ENCODE measurements around the gene FARS2.

DNA sequence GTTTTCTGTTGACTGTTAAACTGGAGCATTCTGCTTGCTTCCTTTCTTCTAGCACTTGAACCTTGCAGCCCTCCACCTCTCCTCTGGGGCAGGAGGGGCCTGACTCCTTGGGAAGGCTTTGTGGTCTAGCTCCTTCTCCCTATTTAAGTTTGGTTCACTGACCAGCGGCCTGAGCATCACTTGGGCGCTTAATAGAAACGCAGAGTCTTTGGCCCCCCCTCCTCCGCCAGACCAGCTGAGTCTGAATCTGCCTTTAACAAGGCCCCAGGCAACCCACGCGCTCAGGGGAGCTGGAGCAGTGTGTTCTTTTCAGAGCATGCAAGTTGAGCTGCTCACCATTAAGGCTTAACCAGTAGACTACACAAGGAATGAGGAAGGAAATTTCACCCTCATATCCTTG lies 519.7 kb downstream of the FARS2 start:
- no peak for TF ChIP-seq ZBTB7A (CRISPR knock-in tag; IDR thresholded peaks at IDR 0.05)
- no peak for TF ChIP-seq SRF (IDR thresholded peaks at IDR 0.05; ENCODE audit: low read depth, low read length)
- no peak for TF ChIP-seq ARHGAP35 (CRISPR knock-in tag; IDR thresholded peaks at IDR 0.05; ENCODE audit: borderline replicate concordance)
- TF ChIP-seq, protein P1, sequence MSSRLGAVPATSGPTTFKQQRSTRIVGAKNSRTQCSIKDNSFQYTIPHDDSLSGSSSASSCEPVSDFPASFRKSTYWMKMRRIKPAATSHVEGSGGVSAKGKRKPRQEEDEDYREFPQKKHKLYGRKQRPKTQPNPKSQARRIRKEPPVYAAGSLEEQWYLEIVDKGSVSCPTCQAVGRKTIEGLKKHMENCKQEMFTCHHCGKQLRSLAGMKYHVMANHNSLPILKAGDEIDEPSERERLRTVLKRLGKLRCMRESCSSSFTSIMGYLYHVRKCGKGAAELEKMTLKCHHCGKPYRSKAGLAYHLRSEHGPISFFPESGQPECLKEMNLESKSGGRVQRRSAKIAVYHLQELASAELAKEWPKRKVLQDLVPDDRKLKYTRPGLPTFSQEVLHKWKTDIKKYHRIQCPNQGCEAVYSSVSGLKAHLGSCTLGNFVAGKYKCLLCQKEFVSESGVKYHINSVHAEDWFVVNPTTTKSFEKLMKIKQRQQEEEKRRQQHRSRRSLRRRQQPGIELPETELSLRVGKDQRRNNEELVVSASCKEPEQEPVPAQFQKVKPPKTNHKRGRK (CRISPR knock-in tag; IDR thresholded peaks at IDR 0.05), result no peak
- TF ChIP-seq, protein P2, sequence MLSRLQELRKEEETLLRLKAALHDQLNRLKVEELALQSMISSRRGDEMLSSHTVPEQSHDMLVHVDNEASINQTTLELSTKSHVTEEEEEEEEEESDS (CRISPR knock-in tag; IDR thresholded peaks at IDR 0.05; ENCODE audit: borderline replicate concordance), result no peak
- no peak for TF ChIP-seq ZNF232 (CRISPR knock-in tag; IDR thresholded peaks at IDR 0.05; ENCODE audit: borderline replicate concordance)
- TF ChIP-seq ZNF792 (CRISPR knock-in tag; IDR thresholded peaks at IDR 0.05), result no peak

Data from HepG2 (cell line).